Inflammatory macrophage treated with lipopolysaccharide for 1 hour (primary cell): Measurements from ENCODE around the gene CCDC146.
"Not testable (repeated sequence)": the region's sequence is repeated elsewhere in the genome, so short reads cannot be mapped to it uniquely, and the experiment has no call there.

Source experiments
- DNase-seq, 2 donors: peaks; one replicate each; pipeline ENCODE4 v3.0.0-alpha.2; 2020 to 2022

CCDC146 gene

GRCh38 chr7:77331938-77332695 is 209.7 kb downstream of the CCDC146 start:
- DNase-seq = peak; percentile 89 to 91

GRCh38 chr7:77334039-77334438 is 211.6 kb downstream of the CCDC146 start:
- DNase-seq = not testable (repeated sequence)

- no peak for DNase-seq
Observed at GRCh38 chr7:77335581-77335980, 213.2 kb downstream of the CCDC146 start.

GRCh38 chr7:77337456-77337990 is 215.1 kb downstream of the CCDC146 start:
- no peak for DNase-seq

GRCh38 chr7:77338260-77338659 is 215.8 kb downstream of the CCDC146 start:
- DNase-seq = peak; percentile 56 to 80

- DNase-seq = peak; percentile 82 to 85
Observed at GRCh38 chr7:77338883-77339629, 216.6 kb downstream of the CCDC146 start.

- DNase-seq = no peak
Observed at GRCh38 chr7:77339726-77340125, 217.3 kb downstream of the CCDC146 start.
